Gastroesophageal sphincter (tissue), 4 donors: ENCODE data around the gene ARHGAP12. TPM values are rescaled to one million over a fixed set of nuclear protein-coding genes. Genes with fewer than 3 reads are reported as not detected.

Source experiments
- ATAC-seq: fragments of 150-250 bp; one replicate; pipeline ENCODE4 v1.9.1; 2016; ENCODE audit warnings: mild to moderate bottlenecking, moderate library complexity
- H3K27ac ChIP-seq, 4 donors: fragments of 200-600 bp; sonication (generic) in 3 of 4; 1 replicate in 3 of 4; 2 replicates in 1 of 4; pipeline ENCODE4 v1.5.1; 2016 to 2019
- H3K27me3 ChIP-seq: fragments of 200-600 bp; sonication (generic); one replicate; pipeline ENCODE4 v1.5.1; 2019
- H3K36me3 ChIP-seq, 2 donors: fragments of 200-600 bp; sonication (generic); one replicate each; pipeline ENCODE4 v1.5.1; 2019; ENCODE audit warnings: control low read depth in 1 of 2
- H3K4me1 ChIP-seq, 3 donors: fragments of 200-600 bp; sonication (generic); 1 replicate in 2 of 3; 2 replicates in 1 of 3; pipeline ENCODE4 v1.5.1; 2016 to 2019; ENCODE audit warnings: control low read depth in 2 of 3
- H3K4me3 ChIP-seq, 2 donors: fragments of 200-600 bp; sonication (generic); one replicate each; pipeline ENCODE4 v1.5.1; 2019; ENCODE audit warnings: mild to moderate bottlenecking in 1 of 2, moderate library complexity in 1 of 2
- H3K9me3 ChIP-seq, 3 donors: fragments of 200-600 bp; sonication (generic); one replicate each; pipeline ENCODE4 v1.5.1; 2017 to 2019; ENCODE audit warnings: control low read depth in 2 of 3
- CTCF ChIP-seq, 4 experiments: fragments of 200-600 bp in 2 of 4; fragments of 450-650 bp in 2 of 4; sonication (generic) in 1 of 4; IDR thresholded peaks; one replicate each; pipeline ENCODE4 v1.5.1; 2017 to 2019; ENCODE audit warnings: antibody characterized with exemption in 4 of 4, mild to moderate bottlenecking in 2 of 4, moderate library complexity in 2 of 4
- EP300 ChIP-seq: sonication (generic); formaldehyde crosslinking; IDR thresholded peaks from one replicate; pipeline ENCODE4 v1.6.1; 2017; ENCODE audit warnings: antibody characterized with exemption, mild to moderate bottlenecking
- POLR2A ChIP-seq, 2 donors: fragments of 450-650 bp; IDR thresholded peaks; one replicate each; pipeline ENCODE4 v1.6.1; 2017; ENCODE audit warnings: antibody characterized with exemption in 2 of 2, mild to moderate bottlenecking in 2 of 2, moderate library complexity in 1 of 2
- POLR2AphosphoS5 ChIP-seq: sonication (generic); formaldehyde crosslinking; IDR thresholded peaks from one replicate; pipeline ENCODE4 v1.6.1; 2017; ENCODE audit warnings: antibody characterized with exemption
- WGBS, 2 donors: methylation state at CpG; one replicate each; pipeline ENCODE4 v1.1.5; 2018; ENCODE audit warnings: low coverage in 1 of 2; 5-methylcytosine and 5-hydroxymethylcytosine counted together
- total RNA-seq, 4 donors: library from RNA; depleted of rRNA; stranded (reverse); fragments of >200 nt; gene quantifications; one replicate each; pipeline ENCODE4 v1.1.0, GENCODE V29; 2016

The ARHGAP12 gene
- 10 to 100 TPM; 28.0 to 43.1 (median 41.1) TPM for total RNA-seq

- peak; percentile 81 for TF ChIP-seq POLR2AphosphoS5
- no peak for TF ChIP-seq EP300
- peak in 2 of 4 experiments; percentile 11 to 14 for TF ChIP-seq CTCF (IDR thresholded peaks at IDR 0.05)
- peak; percentile 89 to 91 for TF ChIP-seq POLR2A (IDR thresholded peaks at IDR 0.05)
- peak within 1 kb of the TSS; percentile 92 to 96 (median 96) for H3K27ac ChIP-seq
- H3K36me3 ChIP-seq: no peaks in the 10 kb centered on the region
- H3K4me3 ChIP-seq: peak within 1 kb of the TSS; percentile 69 to 70
- H3K4me1 ChIP-seq: peaks cover 0 to 48% (median 4%) of the 10 kb centered on the region in 3 donors
- ATAC-seq: peak; percentile 96
- WGBS, 2 donors: 0% methylated on average over 16 of the region's 92 CpGs; no CpG with 5 or more reads in 1 of the 2 donors
- no peaks in the 10 kb centered on the region for H3K27me3 ChIP-seq
- no peaks in the 10 kb centered on the region for H3K9me3 ChIP-seq
These were observed at the start of gene ARHGAP12 for GRCh38 chr10:31928549-31929260. Gene ARHGAP12 (minus strand): TSS chr10:31928831. CDS start chr10:31908855, 19,976 bp downstream.

- ATAC-seq: no peak
- no peak overlapping the region for H3K4me3 ChIP-seq
- no peaks in the 10 kb centered on the region for H3K27me3 ChIP-seq
- no peaks in the 10 kb centered on the region for H3K4me1 ChIP-seq
- WGBS, 2 donors: 41 to 71% methylated on average over 2 of the region's 2 CpGs
- no peaks in the 10 kb centered on the region for H3K9me3 ChIP-seq
- no peak for TF ChIP-seq CTCF (IDR thresholded peaks at IDR 0.05)
- TF ChIP-seq EP300: no peak
- TF ChIP-seq POLR2A (IDR thresholded peaks at IDR 0.05): no peak
- TF ChIP-seq POLR2AphosphoS5: no peak
- H3K36me3 ChIP-seq: no peaks in the 10 kb centered on the region
- no peak overlapping the region for H3K27ac ChIP-seq
These were observed 49.5 kb upstream of the ARHGAP12 start for GRCh38 chr10:31978156-31978483.

DNA sequence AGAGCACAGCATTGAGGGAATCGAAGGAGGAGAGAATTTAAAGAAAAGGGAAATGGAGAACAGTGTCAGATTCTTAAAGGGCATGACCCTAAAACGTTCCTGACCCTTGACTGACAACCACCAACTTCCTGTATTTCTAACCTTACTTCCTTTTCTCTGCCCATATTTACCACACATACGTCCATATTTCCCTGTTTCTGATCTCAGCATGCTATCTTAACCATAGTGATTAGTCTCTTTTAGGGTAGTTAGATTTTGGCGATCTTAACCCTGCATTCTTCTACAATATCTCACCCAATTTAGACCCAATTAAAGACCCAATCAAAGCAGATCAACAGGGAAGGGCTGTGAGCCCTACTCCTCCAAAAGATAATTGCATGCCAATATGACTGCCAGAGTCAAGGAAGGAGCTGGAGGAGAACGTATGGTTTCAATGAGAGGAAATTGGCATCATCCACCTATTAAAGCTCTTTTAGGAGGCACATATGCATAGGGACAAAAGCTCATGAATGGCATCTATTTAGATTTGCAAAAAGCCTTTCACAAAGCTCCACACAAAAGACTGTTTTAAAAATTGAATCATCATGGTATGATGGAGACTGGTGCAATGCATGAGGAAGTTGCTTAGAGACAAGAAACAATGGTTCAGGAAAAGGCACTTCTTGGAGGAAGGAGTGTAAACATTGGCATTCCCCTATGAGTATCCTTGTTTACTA, 49.0 kb upstream of the ARHGAP12 start:
- 61 to 68% methylated on average over 5 of the region's 5 CpGs for WGBS, 2 donors
- Histone ChIP-seq H3K4me1 (no peaks in the 10 kb centered on the region), H3K9me3 (no peaks in the 10 kb centered on the region), H3K27ac (no peak overlapping the region), H3K36me3 (no peaks in the 10 kb centered on the region), H3K4me3 (no peak overlapping the region), H3K27me3 (no peaks in the 10 kb centered on the region)
- peak; percentile 22 for ATAC-seq
- TF ChIP-seq POLR2A (IDR thresholded peaks at IDR 0.05) (no peak), POLR2AphosphoS5 (no peak), EP300 (no peak), CTCF (IDR thresholded peaks at IDR 0.05) (no peak)

GRCh38 chr10:31975157-31975765, 46.6 kb upstream of the ARHGAP12 start:
- Histone ChIP-seq H3K4me3 (no peak overlapping the region), H3K9me3 (no peaks in the 10 kb centered on the region), H3K36me3 (no peaks in the 10 kb centered on the region), H3K27ac (no peak overlapping the region), H3K27me3 (no peaks in the 10 kb centered on the region), H3K4me1 (no peaks in the 10 kb centered on the region)
- WGBS, 2 donors: 86 to 95% methylated on average over 6 of the region's 6 CpGs
- no peak for ATAC-seq
- no peak for TF ChIP-seq CTCF (IDR thresholded peaks at IDR 0.05)
- TF ChIP-seq POLR2AphosphoS5: no peak
- TF ChIP-seq POLR2A (IDR thresholded peaks at IDR 0.05): no peak
- TF ChIP-seq EP300: no peak
